ENCODE data around the gene UROD. TPM values are rescaled to one million over a fixed set of nuclear protein-coding genes. Genes with fewer than 3 reads are reported as not detected.

UROD gene
- total and polyA plus RNA-seq, 4 donors = 65.8 to 85.9 (median 77.0) TPM

DNA sequence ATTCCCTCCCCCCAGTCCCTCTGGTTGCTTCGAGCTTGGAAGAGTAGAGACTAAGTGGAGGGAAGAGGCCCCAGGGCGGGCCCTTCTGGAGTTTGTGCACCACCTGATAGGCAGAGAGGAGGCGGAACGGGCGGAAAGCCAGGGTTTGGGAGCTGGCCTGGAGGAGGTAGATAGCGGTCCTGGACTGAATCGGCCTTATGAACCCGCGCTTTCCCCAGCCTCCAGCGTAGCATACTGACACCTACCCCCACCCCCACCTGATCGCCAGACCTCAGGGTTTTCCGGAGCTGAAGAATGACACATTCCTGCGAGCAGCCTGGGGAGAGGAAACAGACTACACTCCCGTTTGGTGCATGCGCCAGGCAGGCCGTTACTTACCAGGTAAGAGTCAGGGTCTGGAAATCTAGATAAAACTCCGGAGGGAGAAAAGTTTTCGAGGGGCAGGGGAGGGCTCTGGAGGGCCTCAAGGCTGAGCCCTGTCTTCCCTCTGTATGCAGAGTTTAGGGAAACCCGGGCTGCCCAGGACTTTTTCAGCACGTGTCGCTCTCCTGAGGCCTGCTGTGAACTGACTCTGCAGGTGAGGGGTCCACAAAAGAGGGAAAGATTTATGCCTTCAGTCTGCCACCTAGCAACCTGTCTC, 705 bp downstream of the UROD start:
- H3K36me3 ChIP-seq (ENCODE audit: control insufficient read depth in 4 of 4, insufficient read depth in 4 of 4, low read length in 4 of 4) = peaks cover 11 to 32% (median 27%) of the 10 kb centered on the region in 4 donors
- H3K27ac ChIP-seq (ENCODE audit: low read depth in 1 of 2, low read length in 1 of 2) = peak overlapping the region; percentile 81 to 83
- no peaks in the 10 kb centered on the region for H3K27me3 ChIP-seq (ENCODE audit: control insufficient read depth in 3 of 3, insufficient read depth in 3 of 3, low read length in 2 of 3)
- 5% methylated on average over 21 of the region's 21 CpGs for WGBS, 2 donors
- no peaks in the 10 kb centered on the region for H3K9me3 ChIP-seq (ENCODE audit: control insufficient read depth in 4 of 4, insufficient read depth in 3 of 4, low read length in 3 of 4)
- H3K4me1 ChIP-seq (ENCODE audit: control insufficient read depth in 5 of 5, insufficient read depth in 5 of 5, low read length in 5 of 5) = peaks cover 0 to 28% (median 20%) of the 10 kb centered on the region in 5 donors
- H3K9ac ChIP-seq (ENCODE audit: insufficient read depth in 1 of 2, low read length in 2 of 2) = peak overlapping the region; percentile 72 to 94
- ATAC-seq (ENCODE audit: insufficient read depth, low FRiP score) (no peak), DNase-seq (peak; percentile 64 to 66 (median 65))
- TF ChIP-seq, protein P1, sequence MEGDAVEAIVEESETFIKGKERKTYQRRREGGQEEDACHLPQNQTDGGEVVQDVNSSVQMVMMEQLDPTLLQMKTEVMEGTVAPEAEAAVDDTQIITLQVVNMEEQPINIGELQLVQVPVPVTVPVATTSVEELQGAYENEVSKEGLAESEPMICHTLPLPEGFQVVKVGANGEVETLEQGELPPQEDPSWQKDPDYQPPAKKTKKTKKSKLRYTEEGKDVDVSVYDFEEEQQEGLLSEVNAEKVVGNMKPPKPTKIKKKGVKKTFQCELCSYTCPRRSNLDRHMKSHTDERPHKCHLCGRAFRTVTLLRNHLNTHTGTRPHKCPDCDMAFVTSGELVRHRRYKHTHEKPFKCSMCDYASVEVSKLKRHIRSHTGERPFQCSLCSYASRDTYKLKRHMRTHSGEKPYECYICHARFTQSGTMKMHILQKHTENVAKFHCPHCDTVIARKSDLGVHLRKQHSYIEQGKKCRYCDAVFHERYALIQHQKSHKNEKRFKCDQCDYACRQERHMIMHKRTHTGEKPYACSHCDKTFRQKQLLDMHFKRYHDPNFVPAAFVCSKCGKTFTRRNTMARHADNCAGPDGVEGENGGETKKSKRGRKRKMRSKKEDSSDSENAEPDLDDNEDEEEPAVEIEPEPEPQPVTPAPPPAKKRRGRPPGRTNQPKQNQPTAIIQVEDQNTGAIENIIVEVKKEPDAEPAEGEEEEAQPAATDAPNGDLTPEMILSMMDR (IDR thresholded peaks at IDR 0.05; ENCODE audit: control extremely low read depth, extremely low read depth) = no peak
- H3K4me3 ChIP-seq = peak overlapping the region; percentile 40

DNA sequence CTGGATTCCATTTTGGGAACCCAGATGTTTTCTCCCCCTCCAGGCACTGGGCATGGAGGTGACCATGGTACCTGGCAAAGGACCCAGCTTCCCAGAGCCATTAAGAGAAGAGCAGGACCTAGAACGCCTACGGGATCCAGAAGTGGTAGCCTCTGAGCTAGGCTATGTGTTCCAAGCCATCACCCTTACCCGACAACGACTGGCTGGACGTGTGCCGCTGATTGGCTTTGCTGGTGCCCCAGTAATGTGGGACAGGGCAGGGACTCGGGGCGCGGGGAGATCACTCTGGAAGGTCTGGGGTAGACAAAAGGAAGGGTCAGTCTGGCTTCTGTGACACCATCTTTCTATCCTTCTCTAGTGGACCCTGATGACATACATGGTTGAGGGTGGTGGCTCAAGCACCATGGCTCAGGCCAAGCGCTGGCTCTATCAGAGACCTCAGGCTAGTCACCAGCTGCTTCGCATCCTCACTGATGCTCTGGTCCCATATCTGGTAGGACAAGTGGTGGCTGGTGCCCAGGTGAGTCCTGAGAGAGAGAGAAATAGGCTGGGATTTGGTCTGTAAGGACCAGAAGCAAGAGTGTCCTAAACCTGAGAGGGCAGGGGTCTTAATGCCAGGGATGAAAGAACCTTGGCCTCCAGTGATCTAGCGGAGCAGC, 1.6 kb downstream of the UROD start:
- DNase-seq (no peak), ATAC-seq (ENCODE audit: insufficient read depth, low FRiP score) (no peak)
- Histone ChIP-seq H3K4me3 (no peak overlapping the region), H3K9ac (ENCODE audit: insufficient read depth in 1 of 2, low read length in 2 of 2) (peak overlapping the region in 1 of 2 donors; percentile 72), H3K9me3 (ENCODE audit: control insufficient read depth in 4 of 4, insufficient read depth in 3 of 4, low read length in 3 of 4) (no peaks in the 10 kb centered on the region), H3K27ac (ENCODE audit: low read depth in 1 of 2, low read length in 1 of 2) (no peak overlapping the region), H3K4me1 (ENCODE audit: control insufficient read depth in 5 of 5, insufficient read depth in 5 of 5, low read length in 5 of 5) (peaks cover 0 to 28% (median 20%) of the 10 kb centered on the region in 5 donors), H3K36me3 (ENCODE audit: control insufficient read depth in 4 of 4, insufficient read depth in 4 of 4, low read length in 4 of 4) (peaks cover 3 to 23% (median 18%) of the 10 kb centered on the region in 4 donors), H3K27me3 (ENCODE audit: control insufficient read depth in 3 of 3, insufficient read depth in 3 of 3, low read length in 2 of 3) (no peaks in the 10 kb centered on the region)
- TF ChIP-seq, protein P1 (IDR thresholded peaks at IDR 0.05; ENCODE audit: control extremely low read depth, extremely low read depth) = no peak
- 84 to 88% methylated on average over 12 of the region's 12 CpGs for WGBS, 2 donors

DNA sequence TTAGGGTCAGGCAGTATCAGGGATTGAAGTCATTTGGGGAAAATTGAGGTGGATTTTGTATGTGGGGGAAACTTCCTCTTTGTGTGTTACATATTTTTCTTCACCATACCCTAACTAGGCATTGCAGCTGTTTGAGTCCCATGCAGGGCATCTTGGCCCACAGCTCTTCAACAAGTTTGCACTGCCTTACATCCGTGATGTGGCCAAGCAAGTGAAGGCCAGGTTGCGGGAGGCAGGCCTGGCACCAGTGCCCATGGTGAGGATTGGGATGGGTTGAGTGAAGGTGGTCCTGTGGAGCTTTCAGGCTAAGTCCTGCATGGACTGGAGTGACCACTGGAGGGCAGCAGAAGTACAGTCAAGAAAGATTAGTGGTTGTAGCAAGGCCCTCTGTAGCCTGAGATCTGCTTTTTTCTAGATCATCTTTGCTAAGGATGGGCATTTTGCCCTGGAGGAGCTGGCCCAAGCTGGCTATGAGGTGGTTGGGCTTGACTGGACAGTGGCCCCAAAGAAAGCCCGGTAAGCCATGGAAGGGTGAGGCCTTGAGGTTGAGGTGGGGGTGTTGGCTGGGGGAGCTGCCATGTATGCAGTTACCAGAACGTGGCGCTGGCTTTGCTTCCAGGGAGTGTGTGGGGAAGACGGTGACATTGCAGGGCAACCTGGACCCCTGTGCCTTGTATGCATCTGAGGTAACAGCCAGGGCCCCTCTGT, 2.4 kb downstream of the UROD start:
- DNase-seq = peak; percentile 86 to 92 (median 87)
- Histone ChIP-seq H3K9ac (ENCODE audit: insufficient read depth in 1 of 2, low read length in 2 of 2) (no peak overlapping the region), H3K27me3 (ENCODE audit: control insufficient read depth in 3 of 3, insufficient read depth in 3 of 3, low read length in 2 of 3) (no peaks in the 10 kb centered on the region), H3K4me3 (no peak overlapping the region), H3K27ac (ENCODE audit: low read depth in 1 of 2, low read length in 1 of 2) (no peak overlapping the region), H3K9me3 (ENCODE audit: control insufficient read depth in 4 of 4, insufficient read depth in 3 of 4, low read length in 3 of 4) (no peaks in the 10 kb centered on the region), H3K36me3 (ENCODE audit: control insufficient read depth in 4 of 4, insufficient read depth in 4 of 4, low read length in 4 of 4) (peaks cover 0 to 16% (median 10%) of the 10 kb centered on the region in 4 donors), H3K4me1 (ENCODE audit: control insufficient read depth in 5 of 5, insufficient read depth in 5 of 5, low read length in 5 of 5) (peaks cover 0 to 28% (median 19%) of the 10 kb centered on the region in 5 donors)
- TF ChIP-seq, protein P1 (IDR thresholded peaks at IDR 0.05; ENCODE audit: control extremely low read depth, extremely low read depth) = peak; percentile 81
- 41 to 43% methylated on average over 6 of the region's 6 CpGs for WGBS, 2 donors
- no peak for ATAC-seq (ENCODE audit: insufficient read depth, low FRiP score)

Measured in lung (tissue), 12 donors.